ENCODE results near the gene PHACTR4. TPM values are rescaled to one million over a fixed set of nuclear protein-coding genes. Genes with fewer than 3 reads are reported as not detected.
"Not testable (repeated sequence)": the region's sequence is repeated elsewhere in the genome, so short reads cannot be mapped to it uniquely, and the experiment has no call there.

Gene PHACTR4
- total RNA-seq, 1 experiment from 2014 or later, result 35.5 TPM

GRCh38 chr1:28374297-28374696 lies 4.8 kb downstream of the PHACTR4 start:
- Mint-ChIP-seq H3K9me3 (ENCODE audit: unreplicated experiment) (no peaks in the 10 kb centered on the region), H3K27me3 (ENCODE audit: insufficient read depth, unreplicated experiment) (no peaks in the 10 kb centered on the region), H3K4me3 (ENCODE audit: unreplicated experiment) (no peak overlapping the region), H3K27ac (ENCODE audit: unreplicated experiment) (no peak overlapping the region), H3K4me1 (ENCODE audit: low read depth, unreplicated experiment) (no peaks in the 10 kb centered on the region), H3K36me3 (ENCODE audit: insufficient read depth, unreplicated experiment) (peaks cover 11% of the 10 kb centered on the region)
- no peaks in the 10 kb centered on the region for H3K9me3 ChIP-seq
- H3K4me1 ChIP-seq, result peaks cover 9% of the 10 kb centered on the region
- no peaks in the 10 kb centered on the region for H3K36me3 ChIP-seq (ENCODE audit: control insufficient read depth, insufficient read depth, low read length)
- no peak overlapping the region for H3K4me3 ChIP-seq (ENCODE audit: low read depth, low read length)
- intact Hi-C loops (cut with micrococcal nuclease; ENCODE audit: unreplicated experiment), result no loop called here
- ChIA-PET CTCF (no interaction called here), POLR2A (no interaction called here)
- H3K27me3 ChIP-seq (replicated peaks; ENCODE audit: control insufficient read depth, insufficient read depth, low read length), result no peaks in the 10 kb centered on the region
- TF ChIP-seq CTCF (IDR thresholded peaks at IDR 0.05; ENCODE audit: insufficient read depth in 1 of 2, low read depth in 1 of 2, low read length in 1 of 2, severe bottlenecking in 1 of 2, unreplicated experiment in 1 of 2), result no peak
- no TSS peak for BruUV-seq (replicated peaks)
- DNase-seq, result no peak

GRCh38 chr1:28375598-28375997 lies 6.1 kb downstream of the PHACTR4 start:
- H3K36me3 Mint-ChIP-seq (ENCODE audit: insufficient read depth, unreplicated experiment); H3K4me1 ChIP-seq; H3K36me3 ChIP-seq (ENCODE audit: control insufficient read depth, insufficient read depth, low read length); H3K4me1 Mint-ChIP-seq (ENCODE audit: low read depth, unreplicated experiment); BruUV-seq (replicated peaks); H3K27ac Mint-ChIP-seq (ENCODE audit: unreplicated experiment); intact Hi-C loops (cut with micrococcal nuclease; ENCODE audit: unreplicated experiment); H3K27me3 ChIP-seq (replicated peaks; ENCODE audit: control insufficient read depth, insufficient read depth, low read length); H3K4me3 ChIP-seq (ENCODE audit: low read depth, low read length); H3K4me3 Mint-ChIP-seq (ENCODE audit: unreplicated experiment); DNase-seq; CTCF ChIA-PET; H3K9me3 ChIP-seq; H3K9me3 Mint-ChIP-seq (ENCODE audit: unreplicated experiment); H3K27me3 Mint-ChIP-seq (ENCODE audit: insufficient read depth, unreplicated experiment): not testable (repeated sequence)
- POLR2A ChIA-PET, result interaction anchor here (0.7 kb wide), 1 partner anchor 19 kb away, joined by 3 read pairs; no protein-coding TSS in a partner anchor

- intact Hi-C loops (cut with micrococcal nuclease; ENCODE audit: unreplicated experiment); H3K9me3 ChIP-seq; H3K36me3 ChIP-seq (ENCODE audit: control insufficient read depth, insufficient read depth, low read length); H3K9me3 Mint-ChIP-seq (ENCODE audit: unreplicated experiment); H3K27me3 Mint-ChIP-seq (ENCODE audit: insufficient read depth, unreplicated experiment); H3K4me1 Mint-ChIP-seq (ENCODE audit: low read depth, unreplicated experiment); DNase-seq; H3K4me1 ChIP-seq; H3K27ac Mint-ChIP-seq (ENCODE audit: unreplicated experiment); H3K27me3 ChIP-seq (replicated peaks; ENCODE audit: control insufficient read depth, insufficient read depth, low read length); POLR2A ChIA-PET; BruUV-seq (replicated peaks); H3K4me3 ChIP-seq (ENCODE audit: low read depth, low read length); H3K4me3 Mint-ChIP-seq (ENCODE audit: unreplicated experiment); CTCF ChIA-PET: not testable (repeated sequence)
- peaks cover 11% of the 10 kb centered on the region for H3K36me3 Mint-ChIP-seq (ENCODE audit: insufficient read depth, unreplicated experiment)
Observed at GRCh38 chr1:28376195-28376594, 6.7 kb downstream of the PHACTR4 start.

- TF ChIP-seq CTCF (IDR thresholded peaks at IDR 0.05; ENCODE audit: insufficient read depth in 1 of 2, low read depth in 1 of 2, low read length in 1 of 2, severe bottlenecking in 1 of 2, unreplicated experiment in 1 of 2), result no peak
- Mint-ChIP-seq H3K9me3 (ENCODE audit: unreplicated experiment) (no peaks in the 10 kb centered on the region), H3K4me1 (ENCODE audit: low read depth, unreplicated experiment) (no peaks in the 10 kb centered on the region), H3K27ac (ENCODE audit: unreplicated experiment) (no peak overlapping the region), H3K36me3 (ENCODE audit: insufficient read depth, unreplicated experiment) (peaks cover 11% of the 10 kb centered on the region), H3K27me3 (ENCODE audit: insufficient read depth, unreplicated experiment) (no peaks in the 10 kb centered on the region), H3K4me3 (ENCODE audit: unreplicated experiment) (no peak overlapping the region)
- ChIA-PET POLR2A (no interaction called here), CTCF (no interaction called here)
- no peaks in the 10 kb centered on the region for H3K27me3 ChIP-seq (replicated peaks; ENCODE audit: control insufficient read depth, insufficient read depth, low read length)
- H3K4me1 ChIP-seq, result peaks cover 9% of the 10 kb centered on the region
- intact Hi-C loops (cut with micrococcal nuclease; ENCODE audit: unreplicated experiment), result no loop called here
- no peaks in the 10 kb centered on the region for H3K36me3 ChIP-seq (ENCODE audit: control insufficient read depth, insufficient read depth, low read length)
- no peaks in the 10 kb centered on the region for H3K9me3 ChIP-seq
- no peak overlapping the region for H3K4me3 ChIP-seq (ENCODE audit: low read depth, low read length)
- DNase-seq, result no peak
- no TSS peak for BruUV-seq (replicated peaks)
Observed at GRCh38 chr1:28378906-28379305, 9.4 kb downstream of the PHACTR4 start.

Data from Caco-2 (cell line).